ENCODE data around the gene STK25. TPM values are rescaled to one million over a fixed set of nuclear protein-coding genes. Genes with fewer than 3 reads are reported as not detected.

STK25 gene
- total and polyA plus RNA-seq, 2 experiments from 2014 or later: 183 to 192 TPM

- H3K27ac ChIP-seq: no peak overlapping the region
- no peaks in the 10 kb centered on the region for H3K9me3 ChIP-seq (ENCODE audit: low read depth)
- H3K9me2 ChIP-seq (replicated peaks; ENCODE audit: insufficient read depth): no peaks in the 10 kb centered on the region
- H3K79me2 ChIP-seq: no peaks in the 10 kb centered on the region
- TF ChIP-seq EZH2 (IDR thresholded peaks at IDR 0.05; ENCODE audit: borderline replicate concordance): no peak
- TF ChIP-seq EZH2phosphoT487 (IDR thresholded peaks at IDR 0.05; ENCODE audit: low read depth, severe bottlenecking, unreplicated experiment): no peak
- no peak for TF ChIP-seq CTCF (IDR thresholded peaks at IDR 0.05; ENCODE audit: poor library complexity)
- H3K4me2 ChIP-seq: no peak overlapping the region
- H3K36me3 ChIP-seq (replicated peaks; ENCODE audit: insufficient read depth, low read depth): no peaks in the 10 kb centered on the region
- no peaks in the 10 kb centered on the region for H3K4me1 ChIP-seq (ENCODE audit: insufficient read depth)
- H3K27me3 ChIP-seq: no peaks in the 10 kb centered on the region
- no peak overlapping the region for H3K4me3 ChIP-seq
- no peaks in the 10 kb centered on the region for H4K20me1 ChIP-seq (ENCODE audit: insufficient read depth, poor library complexity, severe bottlenecking)
- H2AFZ ChIP-seq: no peak overlapping the region
- DNase-seq (ENCODE audit: low spot score): no peak
- WGBS (ENCODE audit: low lambda C conversion rate, missing lambda C conversion rate): 93% methylated on average over 23 of the region's 23 CpGs
These were observed 40.5 kb downstream of the STK25 start for GRCh38 chr2:241467777-241468475.

GRCh38 chr2:241466230-241466629 lies 42.2 kb downstream of the STK25 start:
- Histone ChIP-seq H3K4me3 (no peak overlapping the region), H3K27me3 (no peaks in the 10 kb centered on the region), H3K27ac (no peak overlapping the region), H3K9me2 (replicated peaks; ENCODE audit: insufficient read depth) (no peaks in the 10 kb centered on the region), H4K20me1 (ENCODE audit: insufficient read depth, poor library complexity, severe bottlenecking) (no peaks in the 10 kb centered on the region), H2AFZ (no peak overlapping the region), H3K9me3 (ENCODE audit: low read depth) (no peaks in the 10 kb centered on the region), H3K79me2 (no peaks in the 10 kb centered on the region), H3K4me2 (no peak overlapping the region), H3K36me3 (replicated peaks; ENCODE audit: insufficient read depth, low read depth) (no peaks in the 10 kb centered on the region), H3K4me1 (ENCODE audit: insufficient read depth) (no peaks in the 10 kb centered on the region)
- WGBS (ENCODE audit: low lambda C conversion rate, missing lambda C conversion rate): 98% methylated on average over 10 of the region's 10 CpGs
- TF ChIP-seq EZH2 (IDR thresholded peaks at IDR 0.05; ENCODE audit: borderline replicate concordance) (no peak), EZH2phosphoT487 (IDR thresholded peaks at IDR 0.05; ENCODE audit: low read depth, severe bottlenecking, unreplicated experiment) (no peak), CTCF (IDR thresholded peaks at IDR 0.05; ENCODE audit: poor library complexity) (no peak)
- DNase-seq (ENCODE audit: low spot score): no peak

- 74% methylated on average over 12 of the region's 12 CpGs for WGBS (ENCODE audit: low lambda C conversion rate, missing lambda C conversion rate)
- TF ChIP-seq EZH2phosphoT487 (IDR thresholded peaks at IDR 0.05; ENCODE audit: low read depth, severe bottlenecking, unreplicated experiment): no peak
- no peak for TF ChIP-seq CTCF (IDR thresholded peaks at IDR 0.05; ENCODE audit: poor library complexity)
- no peak for TF ChIP-seq EZH2 (IDR thresholded peaks at IDR 0.05; ENCODE audit: borderline replicate concordance)
- Histone ChIP-seq H4K20me1 (ENCODE audit: insufficient read depth, poor library complexity, severe bottlenecking) (no peaks in the 10 kb centered on the region), H2AFZ (no peak overlapping the region), H3K27ac (no peak overlapping the region), H3K79me2 (no peaks in the 10 kb centered on the region), H3K4me3 (no peak overlapping the region), H3K9me3 (ENCODE audit: low read depth) (no peaks in the 10 kb centered on the region), H3K36me3 (replicated peaks; ENCODE audit: insufficient read depth, low read depth) (no peaks in the 10 kb centered on the region), H3K4me2 (no peak overlapping the region), H3K27me3 (no peaks in the 10 kb centered on the region), H3K9me2 (replicated peaks; ENCODE audit: insufficient read depth) (no peaks in the 10 kb centered on the region), H3K4me1 (ENCODE audit: insufficient read depth) (no peaks in the 10 kb centered on the region)
- no peak for DNase-seq (ENCODE audit: low spot score)
These were observed 42.8 kb downstream of the STK25 start for GRCh38 chr2:241465543-241465942.
